Vagina (tissue), 2 donors: ENCODE measurements around the gene LRMDA. TPM values are rescaled to one million over a fixed set of nuclear protein-coding genes. Genes with fewer than 3 reads are reported as not detected.

ENCODE experiments used
- DNase-seq, 2 donors: peaks; one replicate each; pipeline ENCODE4 v3.0.0-alpha.2; 2017; ENCODE audit errors: extremely low spot score in 2 of 2
- H3K27ac ChIP-seq: fragments of 200-600 bp; sonication (generic); one replicate; pipeline ENCODE4 v1.5.1; 2019
- H3K27me3 ChIP-seq: fragments of 200-600 bp; sonication (generic); one replicate; pipeline ENCODE4 v1.5.1; 2019
- H3K36me3 ChIP-seq, 2 donors: fragments of 200-600 bp; sonication (generic); one replicate each; pipeline ENCODE4 v1.5.1; 2017 to 2019
- H3K4me1 ChIP-seq: fragments of 200-600 bp; sonication (generic); one replicate; pipeline ENCODE4 v1.5.1; 2019
- H3K4me3 ChIP-seq, 2 donors: fragments of 200-600 bp; sonication (generic); 1 replicate in 1 of 2; 2 replicates in 1 of 2; pipeline ENCODE4 v1.5.1; 2016 to 2019
- H3K9me3 ChIP-seq: fragments of 200-600 bp; sonication (generic); one replicate; pipeline ENCODE4 v1.5.1; 2019
- CTCF ChIP-seq, 3 experiments: fragments of 450-650 bp in 2 of 3; fragments of 200-600 bp in 1 of 3; sonication (generic) in 1 of 3; IDR thresholded peaks; one replicate each; pipeline ENCODE4 v1.5.1; 2017 to 2019; ENCODE audit warnings: antibody characterized with exemption in 3 of 3, mild to moderate bottlenecking in 2 of 3, moderate library complexity in 2 of 3
- POLR2A ChIP-seq, 2 donors: fragments of 450-650 bp; IDR thresholded peaks; one replicate each; pipeline ENCODE4 v1.6.1; 2017; ENCODE audit warnings: antibody characterized with exemption in 2 of 2, mild to moderate bottlenecking in 2 of 2, moderate library complexity in 2 of 2
- POLR2AphosphoS5 ChIP-seq, 2 donors: sonication (generic); formaldehyde crosslinking; IDR thresholded peaks; one replicate each; pipeline ENCODE4 v1.9.0; 2017; ENCODE audit warnings: antibody characterized with exemption in 2 of 2, mild to moderate bottlenecking in 2 of 2, low read depth in 1 of 2; ENCODE audit not compliant: insufficient read depth in 1 of 2
- intact Hi-C: fragments of 100-400 bp; cut with DNase I; formaldehyde crosslinking; loops from one replicate; pipeline ENCODE4 v1.15.1; 2023
- total RNA-seq: library from RNA; depleted of rRNA; stranded (reverse); fragments of >200 nt; gene quantifications from one replicate; pipeline ENCODE4 v1.2.3, GENCODE V29; 2016

The LRMDA gene
- total RNA-seq, 1 donor from 2014 or later = 22.6 TPM

- Histone ChIP-seq H3K27me3 (no peaks in the 10 kb centered on the region), H3K9me3 (no peaks in the 10 kb centered on the region), H3K4me1 (no peaks in the 10 kb centered on the region), H3K36me3 (no peaks in the 10 kb centered on the region), H3K4me3 (no peak overlapping the region), H3K27ac (no peak overlapping the region)
- no peak for TF ChIP-seq POLR2AphosphoS5 (IDR thresholded peaks at IDR 0.05; ENCODE audit: insufficient read depth in 1 of 2, low read depth in 1 of 2)
- TF ChIP-seq POLR2A (IDR thresholded peaks at IDR 0.05) = no peak
- no peak for TF ChIP-seq CTCF (IDR thresholded peaks at IDR 0.05)
- DNase-seq = no peak
- intact Hi-C loops = no loop called here
Measured at GRCh38 chr10:75929630-75930161, 498.3 kb downstream of the LRMDA start.

GRCh38 chr10:75932921-75933320 lies 501.5 kb downstream of the LRMDA start:
- Histone ChIP-seq H3K27me3 (no peaks in the 10 kb centered on the region), H3K36me3 (no peaks in the 10 kb centered on the region), H3K27ac (no peak overlapping the region), H3K4me3 (no peak overlapping the region), H3K4me1 (no peaks in the 10 kb centered on the region), H3K9me3 (no peaks in the 10 kb centered on the region)
- intact Hi-C loops = no loop called here
- DNase-seq = no peak
- TF ChIP-seq POLR2A (IDR thresholded peaks at IDR 0.05) = no peak
- TF ChIP-seq CTCF (IDR thresholded peaks at IDR 0.05) = no peak
- TF ChIP-seq POLR2AphosphoS5 (IDR thresholded peaks at IDR 0.05; ENCODE audit: insufficient read depth in 1 of 2, low read depth in 1 of 2) = no peak

- intact Hi-C loops = no loop called here
- DNase-seq = no peak
- H3K36me3 ChIP-seq = no peaks in the 10 kb centered on the region
- TF ChIP-seq CTCF (IDR thresholded peaks at IDR 0.05) (no peak), POLR2AphosphoS5 (IDR thresholded peaks at IDR 0.05; ENCODE audit: insufficient read depth in 1 of 2, low read depth in 1 of 2) (no peak), POLR2A (IDR thresholded peaks at IDR 0.05) (no peak)
- no peaks in the 10 kb centered on the region for H3K27me3 ChIP-seq
- no peak overlapping the region for H3K27ac ChIP-seq
- H3K9me3 ChIP-seq = no peaks in the 10 kb centered on the region
- no peaks in the 10 kb centered on the region for H3K4me1 ChIP-seq
- no peak overlapping the region for H3K4me3 ChIP-seq
Measured at GRCh38 chr10:75935240-75935639, 503.8 kb downstream of the LRMDA start.

- Histone ChIP-seq H3K4me3 (no peak overlapping the region), H3K9me3 (no peaks in the 10 kb centered on the region), H3K27ac (no peak overlapping the region), H3K36me3 (no peaks in the 10 kb centered on the region), H3K4me1 (no peaks in the 10 kb centered on the region), H3K27me3 (no peaks in the 10 kb centered on the region)
- no peak for DNase-seq
- intact Hi-C loops = no loop called here
- TF ChIP-seq CTCF (IDR thresholded peaks at IDR 0.05) = no peak
- TF ChIP-seq POLR2A (IDR thresholded peaks at IDR 0.05) = no peak
- no peak for TF ChIP-seq POLR2AphosphoS5 (IDR thresholded peaks at IDR 0.05; ENCODE audit: insufficient read depth in 1 of 2, low read depth in 1 of 2)
Measured at GRCh38 chr10:75935650-75936400, 504.4 kb downstream of the LRMDA start.

- Histone ChIP-seq H3K4me1 (no peaks in the 10 kb centered on the region), H3K4me3 (no peak overlapping the region), H3K27ac (no peak overlapping the region), H3K27me3 (no peaks in the 10 kb centered on the region), H3K36me3 (no peaks in the 10 kb centered on the region), H3K9me3 (no peaks in the 10 kb centered on the region)
- intact Hi-C loops = no loop called here
- TF ChIP-seq POLR2AphosphoS5 (IDR thresholded peaks at IDR 0.05; ENCODE audit: insufficient read depth in 1 of 2, low read depth in 1 of 2) = no peak
- no peak for TF ChIP-seq CTCF (IDR thresholded peaks at IDR 0.05)
- TF ChIP-seq POLR2A (IDR thresholded peaks at IDR 0.05) = no peak
- DNase-seq = no peak
Measured at GRCh38 chr10:75936841-75937240, 505.4 kb downstream of the LRMDA start.
